CD14-positive monocyte (primary cell): ENCODE measurements around the gene LASP1NB.

Experiments
- DNase-seq, 3 donors: peaks; one replicate each; pipeline ENCODE4 v3.0.0-alpha.2; 2011 to 2022
- H2AFZ ChIP-seq: 2 replicates; pipeline ENCODE4 v1.6.0; 2012; ENCODE audit warnings: mild to moderate bottlenecking, low read depth, low read length, inconsistent platforms; ENCODE audit not compliant: insufficient read depth, poor library complexity, severe bottlenecking
- H3K27ac ChIP-seq, 2 donors: 1 replicate in 1 of 2; 2 replicates in 1 of 2; pipeline ENCODE4 v1.5.1; 2012 to 2013; ENCODE audit warnings: low read length in 2 of 2, control low read depth in 1 of 2, inconsistent platforms in 1 of 2, low read depth in 1 of 2, mild to moderate bottlenecking in 1 of 2
- H3K27me3 ChIP-seq, 2 donors: one replicate each; pipeline versions ENCODE4 v1.6.0 to v1.6.1; 2011 to 2013; ENCODE audit warnings: low read length in 2 of 2; ENCODE audit not compliant: control insufficient read depth in 2 of 2, insufficient read depth in 2 of 2
- H3K36me3 ChIP-seq, 2 donors: replicated peaks in 1 of 2; 1 replicate in 1 of 2; 2 replicates in 1 of 2; pipeline versions ENCODE4 v1.5.1 to v1.6.1; 2012 to 2013; ENCODE audit warnings: low read length in 2 of 2, control low read depth in 1 of 2, inconsistent platforms in 1 of 2, mild to moderate bottlenecking in 1 of 2; ENCODE audit not compliant: insufficient read depth in 2 of 2, control insufficient read depth in 1 of 2
- H3K4me1 ChIP-seq, 2 donors: 1 replicate in 1 of 2; 2 replicates in 1 of 2; pipeline versions ENCODE4 v1.5.1 to v1.6.1; 2012 to 2013; ENCODE audit warnings: low read length in 2 of 2, control low read depth in 1 of 2, inconsistent platforms in 1 of 2, mild to moderate bottlenecking in 1 of 2, moderate library complexity in 1 of 2; ENCODE audit not compliant: insufficient read depth in 2 of 2, control insufficient read depth in 1 of 2
- H3K4me2 ChIP-seq: replicated peaks from 2 replicates; pipeline ENCODE3; 2012; ENCODE audit warnings: low read length, moderate library complexity, mild to moderate bottlenecking; ENCODE audit not compliant: poor library complexity, severe bottlenecking; ENCODE audit errors: extremely low read depth
- H3K4me3 ChIP-seq, 3 experiments: fragments of 200-600 bp in 1 of 3; sonication (generic) in 1 of 3; replicated peaks in 1 of 3; 1 replicate in 2 of 3; 2 replicates in 1 of 3; pipeline ENCODE4 v1.5.1; 2011 to 2013; ENCODE audit warnings: low read length in 3 of 3, mild to moderate bottlenecking in 3 of 3, control low read depth in 2 of 3, low read depth in 2 of 3, inconsistent platforms in 1 of 3, moderate library complexity in 1 of 3
- H3K79me2 ChIP-seq: 2 replicates; pipeline ENCODE4 v1.6.0; 2012; ENCODE audit warnings: mild to moderate bottlenecking, control low read depth, inconsistent platforms, low read length, moderate library complexity; ENCODE audit not compliant: insufficient read depth
- H3K9ac ChIP-seq: 2 replicates; pipeline ENCODE4 v1.6.0; 2017; ENCODE audit warnings: low read length, mild to moderate bottlenecking; ENCODE audit not compliant: insufficient read depth, poor library complexity, severe bottlenecking
- H3K9me3 ChIP-seq, 2 donors: replicated peaks in 1 of 2; 1 replicate in 1 of 2; 2 replicates in 1 of 2; pipeline versions ENCODE4 v1.5.1 to v1.6.1; 2012 to 2013; ENCODE audit warnings: low read length in 2 of 2, control low read depth in 1 of 2; ENCODE audit not compliant: control insufficient read depth in 1 of 2, insufficient read depth in 1 of 2
- H4K20me1 ChIP-seq: 2 replicates; pipeline ENCODE4 v1.6.0; 2012; ENCODE audit warnings: mild to moderate bottlenecking, low read length, control low read depth, moderate library complexity; ENCODE audit not compliant: insufficient read depth
- H3K27ac Mint-ChIP-seq, 7 donors: one replicate each; pipeline ENCODE4 v1.8.0; 2020; ENCODE audit warnings: mild to moderate bottlenecking in 7 of 7, mixed read lengths in 7 of 7, moderate library complexity in 6 of 7, inconsistent platforms in 2 of 7
- H3K27me3 Mint-ChIP-seq, 3 donors: one replicate each; pipeline ENCODE4 v1.8.0; 2021 to 2022; ENCODE audit warnings: low read depth in 3 of 3, mild to moderate bottlenecking in 3 of 3, mixed read lengths in 3 of 3, moderate library complexity in 3 of 3, inconsistent platforms in 1 of 3
- H3K36me3 Mint-ChIP-seq, 2 donors: one replicate each; pipeline ENCODE4 v1.8.0; 2020; ENCODE audit warnings: mixed read lengths in 2 of 2, inconsistent platforms in 1 of 2, mild to moderate bottlenecking in 1 of 2
- H3K4me1 Mint-ChIP-seq: one replicate; pipeline ENCODE4 v1.8.0; 2020; ENCODE audit warnings: mild to moderate bottlenecking, mixed read lengths
- H3K4me3 Mint-ChIP-seq, 2 donors: one replicate each; pipeline ENCODE4 v1.8.0; 2020; ENCODE audit warnings: mild to moderate bottlenecking in 2 of 2, mixed read lengths in 2 of 2, moderate library complexity in 1 of 2
- H3K9me3 Mint-ChIP-seq, 7 donors: one replicate each; pipeline ENCODE4 v1.8.0; 2020 to 2022; ENCODE audit warnings: mixed read lengths in 7 of 7, mild to moderate bottlenecking in 6 of 7, moderate library complexity in 6 of 7, inconsistent platforms in 2 of 7
- CTCF ChIP-seq: fragments of 200-600 bp; IDR thresholded peaks from one replicate; pipeline ENCODE4 v1.8.0; 2022; ENCODE audit warnings: antibody characterized with exemption, mild to moderate bottlenecking
- WGBS: methylation state at CpG from one replicate; pipeline ENCODE4 v1.1.5; 2013; ENCODE audit warnings: missing lambda C conversion rate; ENCODE audit not compliant: insufficient coverage; 5-methylcytosine and 5-hydroxymethylcytosine counted together
- intact Hi-C, 2 donors: fragments of 100-400 bp; cut with micrococcal nuclease; formaldehyde crosslinking; loops; one replicate each; pipeline versions ENCODE4 v1.15.0 to v1.15.1; 2023

The LASP1NB gene

GRCh38 chr17:38898812-38899348, 26.5 kb upstream of the LASP1NB start:
- H3K36me3 Mint-ChIP-seq: peaks cover 40 to 55% of the 10 kb centered on the region in 2 donors
- peak; percentile 61 to 69 (median 62) for DNase-seq
- Histone ChIP-seq H3K9me3 (no peaks in the 10 kb centered on the region), H3K79me2 (peaks cover 71% of the 10 kb centered on the region), H3K27me3 (no peaks in the 10 kb centered on the region), H3K27ac (peak overlapping the region; percentile 77 to 82), H3K9ac (peak overlapping the region; percentile 58), H3K4me3 (peak overlapping the region in 1 of 3 experiments; percentile 55), H4K20me1 (peaks cover 97% of the 10 kb centered on the region), H3K4me2 (peak overlapping the region; percentile 72), H3K4me1 (peaks cover 59 to 66% of the 10 kb centered on the region in 2 donors), H2AFZ (peak overlapping the region; percentile 9), H3K36me3 (peaks cover 39 to 50% of the 10 kb centered on the region in 2 donors)
- H3K27ac Mint-ChIP-seq: peak overlapping the region; percentile 85 to 97 (median 94)
- H3K27me3 Mint-ChIP-seq: peaks cover 0 to 1% (median 0%) of the 10 kb centered on the region in 3 donors
- no peaks in the 10 kb centered on the region for H3K9me3 Mint-ChIP-seq
- peaks cover 68% of the 10 kb centered on the region for H3K4me1 Mint-ChIP-seq
- WGBS: 0% methylated on average over 5 of the region's 11 CpGs
- intact Hi-C loops: no loop called here
- peak overlapping the region; percentile 65 to 87 for H3K4me3 Mint-ChIP-seq
- TF ChIP-seq CTCF: no peak

GRCh38 chr17:38899421-38899820, 26.0 kb upstream of the LASP1NB start:
- Histone ChIP-seq H3K4me2 (peak overlapping the region; percentile 72), H3K9ac (peak overlapping the region; percentile 58), H3K27me3 (no peaks in the 10 kb centered on the region), H3K4me1 (peaks cover 59 to 66% of the 10 kb centered on the region in 2 donors), H4K20me1 (peaks cover 97% of the 10 kb centered on the region), H3K9me3 (no peaks in the 10 kb centered on the region), H3K79me2 (peaks cover 71% of the 10 kb centered on the region), H3K4me3 (peak overlapping the region in 1 of 3 experiments; percentile 55), H2AFZ (peak overlapping the region; percentile 9), H3K36me3 (peaks cover 36 to 50% of the 10 kb centered on the region in 2 donors), H3K27ac (peak overlapping the region; percentile 77 to 82)
- Mint-ChIP-seq H3K4me1 (peaks cover 68% of the 10 kb centered on the region), H3K27me3 (peaks cover 0 to 1% (median 0%) of the 10 kb centered on the region in 3 donors), H3K36me3 (peaks cover 39 to 55% of the 10 kb centered on the region in 2 donors), H3K4me3 (peak overlapping the region; percentile 65 to 87), H3K9me3 (peaks cover 0 to 2% (median 0%) of the 10 kb centered on the region in 7 donors), H3K27ac (peak overlapping the region; percentile 85 to 97 (median 94))
- no peak for TF ChIP-seq CTCF
- peak in 1 of 3 donors; percentile 10 for DNase-seq
- intact Hi-C loops: no loop called here
- 0% methylated on average over 1 of the region's 5 CpGs for WGBS
